ENCODE measurements around the gene NANOGP8.

DNA sequence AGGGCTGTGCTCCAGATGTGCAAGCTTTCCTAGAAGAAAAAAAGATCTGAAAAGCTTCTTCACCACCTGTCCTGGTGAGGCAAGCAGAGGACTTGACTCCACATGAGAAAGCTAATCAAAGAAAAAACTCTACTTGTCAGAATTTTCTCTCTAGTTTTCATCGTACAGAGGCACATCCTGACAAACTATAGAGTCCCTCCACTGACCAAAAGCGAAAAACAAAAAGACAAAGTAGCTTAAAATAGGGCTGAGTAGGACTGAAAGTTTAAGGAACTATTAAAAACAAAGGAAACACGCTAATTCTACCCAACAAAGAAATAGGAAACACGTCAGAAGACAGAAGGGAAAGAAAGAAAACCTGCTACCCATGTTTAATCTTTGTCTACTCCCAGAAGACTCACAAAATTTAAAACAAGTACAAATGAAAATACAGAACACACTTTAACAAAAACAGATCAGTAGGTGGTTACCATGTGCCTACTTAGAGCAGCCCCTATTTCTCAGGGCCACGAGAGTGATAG lies 26.5 kb downstream of the NANOGP8 start:
- TF ChIP-seq, protein P1, sequence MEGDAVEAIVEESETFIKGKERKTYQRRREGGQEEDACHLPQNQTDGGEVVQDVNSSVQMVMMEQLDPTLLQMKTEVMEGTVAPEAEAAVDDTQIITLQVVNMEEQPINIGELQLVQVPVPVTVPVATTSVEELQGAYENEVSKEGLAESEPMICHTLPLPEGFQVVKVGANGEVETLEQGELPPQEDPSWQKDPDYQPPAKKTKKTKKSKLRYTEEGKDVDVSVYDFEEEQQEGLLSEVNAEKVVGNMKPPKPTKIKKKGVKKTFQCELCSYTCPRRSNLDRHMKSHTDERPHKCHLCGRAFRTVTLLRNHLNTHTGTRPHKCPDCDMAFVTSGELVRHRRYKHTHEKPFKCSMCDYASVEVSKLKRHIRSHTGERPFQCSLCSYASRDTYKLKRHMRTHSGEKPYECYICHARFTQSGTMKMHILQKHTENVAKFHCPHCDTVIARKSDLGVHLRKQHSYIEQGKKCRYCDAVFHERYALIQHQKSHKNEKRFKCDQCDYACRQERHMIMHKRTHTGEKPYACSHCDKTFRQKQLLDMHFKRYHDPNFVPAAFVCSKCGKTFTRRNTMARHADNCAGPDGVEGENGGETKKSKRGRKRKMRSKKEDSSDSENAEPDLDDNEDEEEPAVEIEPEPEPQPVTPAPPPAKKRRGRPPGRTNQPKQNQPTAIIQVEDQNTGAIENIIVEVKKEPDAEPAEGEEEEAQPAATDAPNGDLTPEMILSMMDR (optimal IDR thresholded peaks at IDR 0.05 in 1 of 3, IDR thresholded peaks at IDR 0.05 in 1 of 3, conservative IDR thresholded peaks at IDR 0.05 in 1 of 3; ENCODE audit: extremely low read depth in 1 of 3, insufficient read depth in 2 of 3, low read length in 3 of 3) = no peak
- TF ChIP-seq EZH2 (IDR thresholded peaks at IDR 0.05; ENCODE audit: low read length) = no peak

Measured in keratinocyte (primary cell).